ENCODE results near the gene ZNF692.

GRCh38 chr1:248823517-248824001 lies 35.3 kb downstream of the ZNF692 start:
- TF ChIP-seq, protein P1, sequence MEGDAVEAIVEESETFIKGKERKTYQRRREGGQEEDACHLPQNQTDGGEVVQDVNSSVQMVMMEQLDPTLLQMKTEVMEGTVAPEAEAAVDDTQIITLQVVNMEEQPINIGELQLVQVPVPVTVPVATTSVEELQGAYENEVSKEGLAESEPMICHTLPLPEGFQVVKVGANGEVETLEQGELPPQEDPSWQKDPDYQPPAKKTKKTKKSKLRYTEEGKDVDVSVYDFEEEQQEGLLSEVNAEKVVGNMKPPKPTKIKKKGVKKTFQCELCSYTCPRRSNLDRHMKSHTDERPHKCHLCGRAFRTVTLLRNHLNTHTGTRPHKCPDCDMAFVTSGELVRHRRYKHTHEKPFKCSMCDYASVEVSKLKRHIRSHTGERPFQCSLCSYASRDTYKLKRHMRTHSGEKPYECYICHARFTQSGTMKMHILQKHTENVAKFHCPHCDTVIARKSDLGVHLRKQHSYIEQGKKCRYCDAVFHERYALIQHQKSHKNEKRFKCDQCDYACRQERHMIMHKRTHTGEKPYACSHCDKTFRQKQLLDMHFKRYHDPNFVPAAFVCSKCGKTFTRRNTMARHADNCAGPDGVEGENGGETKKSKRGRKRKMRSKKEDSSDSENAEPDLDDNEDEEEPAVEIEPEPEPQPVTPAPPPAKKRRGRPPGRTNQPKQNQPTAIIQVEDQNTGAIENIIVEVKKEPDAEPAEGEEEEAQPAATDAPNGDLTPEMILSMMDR (IDR thresholded peaks at IDR 0.05): no peak
- TF ChIP-seq POLR2AphosphoS5 (IDR thresholded peaks at IDR 0.05): no peak

Data from prostate gland (tissue), 2 donors.